SU-DHL-6 (cell line): ENCODE data around the gene NIM1K.

Source experiments
- CTCF ChIP-seq: fragments of 200-600 bp; sonication (generic); IDR thresholded peaks from one replicate; pipeline ENCODE4 v1.5.1; 2017; ENCODE audit warnings: antibody characterized with exemption, mild to moderate bottlenecking, low read length, moderate library complexity; ENCODE audit not compliant: insufficient read depth, poor library complexity, severe bottlenecking
- EZH2phosphoT487 ChIP-seq: fragments of 200-600 bp; sonication (generic), shearing (Covaris generic); conservative IDR thresholded peaks from 2 replicates; pipeline ENCODE4 v1.6.1; 2018; ENCODE audit warnings: mild to moderate bottlenecking, antibody characterized with exemption, low read length, moderate library complexity, mixed read lengths

GRCh38 chr5:43182421-43182820 lies 9.6 kb upstream of the NIM1K start:
- TF ChIP-seq CTCF (no peak), EZH2phosphoT487 (no peak)
